ENCODE results near the gene ATG13.

Gene ATG13

GRCh38 chr11:46631676-46632075 lies 14.3 kb downstream of the ATG13 start:
- TF ChIP-seq CTCF (conservative IDR thresholded peaks at IDR 0.05; ENCODE audit: low read depth): no peak
- ChIA-PET POLR2A (ENCODE audit: low non-redundant PET) (no interaction called here), CTCF (interaction anchor here (0.9 to 1.1 kb wide), 2 partner anchors 13 to 243 kb away, joined by 3 to 5 read pairs; no protein-coding TSS in a partner anchor)
- no peak overlapping the region for H3K27ac ChIP-seq
- no peak for DNase-seq (ENCODE audit: low spot score)

- ChIA-PET CTCF (no interaction called here), POLR2A (ENCODE audit: low non-redundant PET) (no interaction called here)
- TF ChIP-seq CTCF (conservative IDR thresholded peaks at IDR 0.05; ENCODE audit: low read depth): no peak
- DNase-seq (ENCODE audit: low spot score): no peak
- H3K27ac ChIP-seq: no peak overlapping the region
Observed at GRCh38 chr11:46632502-46632901, 15.1 kb downstream of the ATG13 start.

- ChIA-PET CTCF (interaction anchor here (0.6 kb wide), 1 partner anchor 15 kb away, joined by 3 read pairs; no protein-coding TSS in a partner anchor), POLR2A (ENCODE audit: low non-redundant PET) (interaction anchor here (0.7 kb wide), 1 partner anchor 143 kb away, joined by 6 read pairs; no protein-coding TSS in a partner anchor)
- no peak for DNase-seq (ENCODE audit: low spot score)
- H3K27ac ChIP-seq: peak overlapping the region; percentile 24; the same call in 1 of the 2 replicates
- TF ChIP-seq CTCF (conservative IDR thresholded peaks at IDR 0.05; ENCODE audit: low read depth): no peak
Observed at GRCh38 chr11:46633291-46634217, 16.2 kb downstream of the ATG13 start.

- DNase-seq (ENCODE audit: low spot score): no peak
Observed at GRCh38 chr11:46635557-46636139, 18.3 kb downstream of the ATG13 start.

GRCh38 chr11:46637546-46637945 lies 20.2 kb downstream of the ATG13 start:
- POLR2A ChIA-PET (ENCODE audit: low non-redundant PET): no interaction called here
- no peak for DNase-seq (ENCODE audit: low spot score)
- H3K27ac ChIP-seq: no peak overlapping the region
- CTCF ChIA-PET: interaction anchor here (0.6 kb wide), 1 partner anchor 250 kb away, joined by 4 read pairs; no protein-coding TSS in a partner anchor
- no peak for TF ChIP-seq CTCF (conservative IDR thresholded peaks at IDR 0.05; ENCODE audit: low read depth)

More at GRCh38 chr11:46635557-46636139, 18.3 kb downstream of the ATG13 start:
- CTCF ChIA-PET: no interaction called here
- POLR2A ChIA-PET (ENCODE audit: low non-redundant PET): no interaction called here
- no peak for TF ChIP-seq CTCF (conservative IDR thresholded peaks at IDR 0.05; ENCODE audit: low read depth)
- H3K27ac ChIP-seq: no peak overlapping the region

- ChIA-PET CTCF (interaction anchor here (0.6 to 0.8 kb wide), 2 partner anchors 12 to 18 kb away, joined by 3 read pairs; no protein-coding TSS in a partner anchor), POLR2A (ENCODE audit: low non-redundant PET) (no interaction called here)
- H3K27ac ChIP-seq: no peak overlapping the region
- no peak for TF ChIP-seq CTCF (conservative IDR thresholded peaks at IDR 0.05; ENCODE audit: low read depth)
- DNase-seq (ENCODE audit: low spot score): no peak
Observed at GRCh38 chr11:46639197-46639839, 22.0 kb downstream of the ATG13 start.

Data from RWPE1 (cell line).